GM12872 (cell line): ENCODE results near the gene EIF3B.

Experiments used
- TF ChIP-seq, protein P1 (sequence below): IDR thresholded peaks from 3 replicates; pipeline ENCODE4 v1.5.1; 2011; ENCODE audit warnings: low read depth, mild to moderate bottlenecking, low read length, moderate library complexity; ENCODE audit not compliant: insufficient read depth

EIF3B gene

DNA sequence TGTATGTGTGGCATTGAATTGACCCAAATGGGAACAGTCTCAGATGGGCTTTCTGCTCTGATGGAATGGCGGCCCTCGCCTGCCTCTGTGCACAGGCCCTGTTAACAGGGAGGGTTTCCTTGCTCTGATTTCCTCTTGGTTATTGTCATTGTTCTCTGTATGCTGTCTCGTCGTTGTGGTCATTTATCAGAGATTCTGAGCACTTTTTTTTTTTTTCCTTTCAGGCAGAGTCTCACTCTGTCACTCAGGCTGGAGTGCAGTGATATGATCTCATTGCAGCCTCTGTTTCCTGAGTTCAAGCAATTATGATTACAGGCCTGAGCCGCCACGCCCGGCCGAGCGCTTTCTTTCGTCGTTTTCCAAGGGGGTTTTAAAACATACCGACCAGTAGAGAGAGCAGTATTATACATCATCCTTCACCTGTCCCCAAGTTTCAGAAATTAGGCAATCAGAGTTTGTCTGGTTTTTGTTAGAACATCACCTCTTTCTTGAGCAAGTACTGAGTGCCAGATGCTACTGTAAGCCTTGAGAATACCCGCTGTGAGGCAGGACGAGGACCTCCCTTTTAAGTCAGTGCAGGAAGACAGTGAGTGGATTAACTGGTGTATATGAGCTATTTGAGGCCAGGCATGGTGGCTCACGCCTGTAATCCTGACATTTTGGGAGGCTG is 55.3 kb downstream of the EIF3B start:
- TF ChIP-seq, protein P1, sequence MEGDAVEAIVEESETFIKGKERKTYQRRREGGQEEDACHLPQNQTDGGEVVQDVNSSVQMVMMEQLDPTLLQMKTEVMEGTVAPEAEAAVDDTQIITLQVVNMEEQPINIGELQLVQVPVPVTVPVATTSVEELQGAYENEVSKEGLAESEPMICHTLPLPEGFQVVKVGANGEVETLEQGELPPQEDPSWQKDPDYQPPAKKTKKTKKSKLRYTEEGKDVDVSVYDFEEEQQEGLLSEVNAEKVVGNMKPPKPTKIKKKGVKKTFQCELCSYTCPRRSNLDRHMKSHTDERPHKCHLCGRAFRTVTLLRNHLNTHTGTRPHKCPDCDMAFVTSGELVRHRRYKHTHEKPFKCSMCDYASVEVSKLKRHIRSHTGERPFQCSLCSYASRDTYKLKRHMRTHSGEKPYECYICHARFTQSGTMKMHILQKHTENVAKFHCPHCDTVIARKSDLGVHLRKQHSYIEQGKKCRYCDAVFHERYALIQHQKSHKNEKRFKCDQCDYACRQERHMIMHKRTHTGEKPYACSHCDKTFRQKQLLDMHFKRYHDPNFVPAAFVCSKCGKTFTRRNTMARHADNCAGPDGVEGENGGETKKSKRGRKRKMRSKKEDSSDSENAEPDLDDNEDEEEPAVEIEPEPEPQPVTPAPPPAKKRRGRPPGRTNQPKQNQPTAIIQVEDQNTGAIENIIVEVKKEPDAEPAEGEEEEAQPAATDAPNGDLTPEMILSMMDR, result no peak

DNA sequence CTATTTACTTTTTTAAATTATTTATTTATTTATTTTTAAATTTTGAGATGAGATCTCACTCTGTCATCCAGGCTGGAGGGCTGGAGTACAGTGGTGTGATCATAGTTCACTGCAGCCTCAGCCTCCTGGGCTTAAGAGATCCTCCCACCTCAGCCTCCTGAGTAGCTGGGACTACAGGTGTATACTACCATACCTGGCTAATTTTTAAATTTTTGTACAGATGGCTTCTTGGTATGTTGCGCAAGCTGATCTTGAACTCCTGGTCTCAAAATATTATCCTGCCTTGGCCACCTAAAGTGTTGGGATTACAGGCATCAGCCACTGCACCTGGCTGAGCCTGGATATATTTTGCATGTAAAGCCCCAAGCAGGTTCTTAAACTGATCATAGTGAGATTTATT is 56.4 kb downstream of the EIF3B start:
- TF ChIP-seq, protein P1, result no peak

DNA sequence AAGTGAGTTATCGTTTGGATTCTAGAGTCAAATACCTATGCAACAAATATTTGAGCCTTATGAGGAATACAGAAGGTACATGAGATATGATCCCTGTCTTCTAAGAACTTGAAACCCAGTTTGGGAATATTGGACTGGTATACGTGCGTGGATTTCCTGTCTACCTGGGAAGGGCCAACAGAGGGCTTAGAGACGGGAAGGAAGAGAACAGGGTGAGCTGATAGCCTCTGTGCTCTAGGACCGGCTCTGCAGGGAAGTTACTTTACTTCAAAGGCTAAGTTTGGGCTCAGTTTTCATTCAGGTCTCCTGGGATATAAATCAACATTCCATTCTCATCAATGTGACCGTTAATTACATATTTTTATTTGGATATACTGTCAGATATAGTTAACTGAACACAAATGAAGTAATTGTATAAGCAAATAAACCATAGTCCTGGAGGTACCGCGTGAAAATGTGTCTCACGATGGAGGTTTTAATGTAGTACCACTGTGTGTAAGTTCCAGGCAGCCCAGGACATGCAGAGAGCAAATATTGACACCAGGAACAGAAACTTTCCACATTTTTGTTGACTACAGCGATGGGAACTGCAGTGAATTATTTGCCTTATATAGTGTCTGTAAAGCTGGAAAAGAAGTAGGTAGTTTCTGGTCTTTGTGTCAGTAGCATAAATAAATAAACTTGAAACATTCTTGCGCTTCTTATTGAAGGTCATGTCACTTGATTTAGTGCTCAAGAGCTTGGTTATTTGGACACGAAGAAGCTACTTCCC is 57.4 kb downstream of the EIF3B start:
- TF ChIP-seq, protein P1, result no peak

DNA sequence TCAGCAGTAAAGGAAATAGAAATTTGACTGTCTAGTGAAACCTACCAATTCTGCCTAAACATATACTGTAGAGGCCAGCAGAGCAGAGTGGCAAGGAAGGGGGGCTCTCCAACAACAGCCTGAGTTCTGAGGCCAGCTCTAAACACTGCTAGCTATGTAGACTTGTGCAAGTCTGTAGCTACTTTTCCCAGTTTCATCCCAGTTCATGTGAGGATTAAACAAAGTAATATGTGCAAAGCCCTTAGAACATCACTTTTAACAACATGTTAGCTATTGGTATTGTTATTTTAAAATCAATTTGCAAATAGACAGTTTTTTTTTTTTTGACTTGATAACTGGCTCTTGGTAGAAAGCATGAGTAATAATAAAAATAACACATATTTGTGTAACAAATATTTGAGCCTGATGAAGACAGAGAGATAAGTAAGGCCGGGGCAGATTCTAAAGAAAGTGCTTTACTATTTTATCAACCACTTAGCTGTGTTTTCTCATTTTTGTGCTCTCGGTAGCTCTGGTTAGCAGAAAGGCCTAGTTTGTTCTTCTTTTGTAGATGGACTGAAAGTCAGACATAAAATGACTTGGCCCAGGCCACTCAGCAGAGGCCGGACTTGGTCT is 58.1 kb downstream of the EIF3B start:
- TF ChIP-seq, protein P1, result no peak

DNA sequence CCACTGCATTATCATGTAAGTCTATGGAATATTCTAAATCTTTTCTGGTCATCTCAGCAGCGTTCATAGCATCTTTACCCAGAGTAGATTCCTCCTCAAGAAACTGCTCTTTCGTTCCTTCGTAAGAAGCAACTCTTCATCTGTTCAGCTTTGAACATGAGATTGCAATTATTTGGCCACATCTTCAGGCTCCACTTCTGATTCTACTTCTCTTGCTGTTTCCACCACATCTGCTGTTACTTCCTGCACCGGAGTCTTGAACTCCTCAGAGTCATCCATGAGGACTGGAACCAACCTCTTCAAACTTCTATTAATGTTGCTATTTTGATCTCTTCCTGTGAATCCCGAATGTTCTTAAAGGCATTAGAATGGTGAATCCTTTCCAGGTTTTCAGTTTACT is 61.4 kb downstream of the EIF3B start:
- TF ChIP-seq, protein P1, result no peak

DNA sequence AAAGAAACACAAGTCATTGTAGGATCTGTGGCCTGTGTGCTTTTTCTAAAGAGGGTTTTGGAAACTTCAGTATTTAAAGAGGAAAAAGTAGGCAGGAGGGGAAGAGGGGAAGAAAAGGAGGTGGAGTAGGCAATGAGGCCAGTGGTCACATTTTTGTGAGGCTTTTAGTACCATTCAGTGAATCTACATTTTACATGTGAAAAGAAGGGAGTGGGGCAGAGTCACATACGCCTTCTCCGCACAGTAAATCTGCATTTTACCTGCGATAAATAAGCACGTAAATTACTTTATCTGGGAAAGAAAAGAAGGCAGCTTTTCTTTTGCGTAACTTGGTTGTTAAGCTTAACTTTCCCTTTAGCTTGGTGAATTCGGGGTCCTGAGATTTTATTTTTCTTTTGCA is 62.0 kb downstream of the EIF3B start:
- TF ChIP-seq, protein P1, result no peak

DNA sequence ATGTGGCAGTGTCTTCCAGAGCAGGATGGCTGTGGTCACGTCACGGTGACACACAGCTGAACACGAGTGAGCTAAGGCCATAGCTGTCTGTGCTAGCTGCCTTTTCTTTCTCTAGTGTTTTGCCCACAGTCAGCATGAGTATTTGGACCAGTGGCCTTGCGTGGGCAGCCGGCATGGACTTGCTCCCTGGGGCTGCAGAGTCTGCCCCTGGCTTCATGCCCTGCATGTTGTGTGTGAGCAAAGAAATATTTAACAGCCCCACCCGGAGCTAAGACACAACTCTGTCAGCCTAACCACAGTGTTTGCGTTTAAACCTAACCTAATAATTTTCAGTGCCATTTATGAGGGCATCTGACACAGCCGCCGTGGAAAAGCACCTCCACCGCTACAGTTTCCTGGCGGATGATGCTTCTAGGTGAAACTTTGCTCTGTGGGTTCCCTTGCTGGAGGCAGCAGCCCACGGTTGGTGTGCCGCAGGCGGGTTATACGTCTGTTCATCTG is 63.4 kb downstream of the EIF3B start:
- TF ChIP-seq, protein P1, result no peak
